ENCODE measurements around the gene ALS2CL.

DNA sequence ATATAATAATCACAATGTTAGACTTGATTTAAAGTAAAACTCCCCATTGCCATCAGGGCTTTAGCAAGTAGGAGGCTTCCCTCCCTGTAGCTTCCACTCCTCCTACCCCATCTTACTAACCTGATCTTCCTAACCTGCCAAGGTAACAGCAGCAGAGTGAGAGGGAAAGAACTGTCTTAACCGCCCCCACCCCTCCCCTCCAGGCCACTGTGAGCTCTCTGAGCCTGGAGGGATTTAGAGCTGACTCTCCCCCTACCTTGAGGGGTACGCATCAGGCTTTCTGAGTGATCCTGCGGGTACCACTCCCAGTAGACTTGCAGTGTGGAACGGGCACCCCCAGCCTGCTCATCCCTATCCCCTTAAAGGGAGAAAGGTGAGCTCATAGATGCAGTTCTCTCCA, 35.6 kb upstream of the ALS2CL start:
- TF ChIP-seq TEAD4 (IDR thresholded peaks at IDR 0.05) (no peak), EP300 (IDR thresholded peaks at IDR 0.05; ENCODE audit: borderline replicate concordance) (no peak), ZBTB7A (IDR thresholded peaks at IDR 0.05; ENCODE audit: low read depth) (no peak), TCF12 (IDR thresholded peaks at IDR 0.05; ENCODE audit: low read depth) (no peak), RAD21 (IDR thresholded peaks at IDR 0.05; ENCODE audit: low read depth) (no peak), CREB1 (IDR thresholded peaks at IDR 0.05; ENCODE audit: low read depth) (no peak), FOXM1 (IDR thresholded peaks at IDR 0.05; ENCODE audit: borderline replicate concordance, low read depth) (no peak), TAF1 (IDR thresholded peaks at IDR 0.05; ENCODE audit: low read depth) (no peak), YY1 (IDR thresholded peaks at IDR 0.05; ENCODE audit: low read depth) (no peak), CEBPB (IDR thresholded peaks at IDR 0.05) (no peak), NFIC (IDR thresholded peaks at IDR 0.05) (no peak)
- TF ChIP-seq, protein P1, sequence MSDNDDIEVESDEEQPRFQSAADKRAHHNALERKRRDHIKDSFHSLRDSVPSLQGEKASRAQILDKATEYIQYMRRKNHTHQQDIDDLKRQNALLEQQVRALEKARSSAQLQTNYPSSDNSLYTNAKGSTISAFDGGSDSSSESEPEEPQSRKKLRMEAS (IDR thresholded peaks at IDR 0.05), result no peak
- TF ChIP-seq, protein P2, sequence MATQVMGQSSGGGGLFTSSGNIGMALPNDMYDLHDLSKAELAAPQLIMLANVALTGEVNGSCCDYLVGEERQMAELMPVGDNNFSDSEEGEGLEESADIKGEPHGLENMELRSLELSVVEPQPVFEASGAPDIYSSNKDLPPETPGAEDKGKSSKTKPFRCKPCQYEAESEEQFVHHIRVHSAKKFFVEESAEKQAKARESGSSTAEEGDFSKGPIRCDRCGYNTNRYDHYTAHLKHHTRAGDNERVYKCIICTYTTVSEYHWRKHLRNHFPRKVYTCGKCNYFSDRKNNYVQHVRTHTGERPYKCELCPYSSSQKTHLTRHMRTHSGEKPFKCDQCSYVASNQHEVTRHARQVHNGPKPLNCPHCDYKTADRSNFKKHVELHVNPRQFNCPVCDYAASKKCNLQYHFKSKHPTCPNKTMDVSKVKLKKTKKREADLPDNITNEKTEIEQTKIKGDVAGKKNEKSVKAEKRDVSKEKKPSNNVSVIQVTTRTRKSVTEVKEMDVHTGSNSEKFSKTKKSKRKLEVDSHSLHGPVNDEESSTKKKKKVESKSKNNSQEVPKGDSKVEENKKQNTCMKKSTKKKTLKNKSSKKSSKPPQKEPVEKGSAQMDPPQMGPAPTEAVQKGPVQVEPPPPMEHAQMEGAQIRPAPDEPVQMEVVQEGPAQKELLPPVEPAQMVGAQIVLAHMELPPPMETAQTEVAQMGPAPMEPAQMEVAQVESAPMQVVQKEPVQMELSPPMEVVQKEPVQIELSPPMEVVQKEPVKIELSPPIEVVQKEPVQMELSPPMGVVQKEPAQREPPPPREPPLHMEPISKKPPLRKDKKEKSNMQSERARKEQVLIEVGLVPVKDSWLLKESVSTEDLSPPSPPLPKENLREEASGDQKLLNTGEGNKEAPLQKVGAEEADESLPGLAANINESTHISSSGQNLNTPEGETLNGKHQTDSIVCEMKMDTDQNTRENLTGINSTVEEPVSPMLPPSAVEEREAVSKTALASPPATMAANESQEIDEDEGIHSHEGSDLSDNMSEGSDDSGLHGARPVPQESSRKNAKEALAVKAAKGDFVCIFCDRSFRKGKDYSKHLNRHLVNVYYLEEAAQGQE (IDR thresholded peaks at IDR 0.05; ENCODE audit: low read depth), result no peak
- TF ChIP-seq, protein P3, sequence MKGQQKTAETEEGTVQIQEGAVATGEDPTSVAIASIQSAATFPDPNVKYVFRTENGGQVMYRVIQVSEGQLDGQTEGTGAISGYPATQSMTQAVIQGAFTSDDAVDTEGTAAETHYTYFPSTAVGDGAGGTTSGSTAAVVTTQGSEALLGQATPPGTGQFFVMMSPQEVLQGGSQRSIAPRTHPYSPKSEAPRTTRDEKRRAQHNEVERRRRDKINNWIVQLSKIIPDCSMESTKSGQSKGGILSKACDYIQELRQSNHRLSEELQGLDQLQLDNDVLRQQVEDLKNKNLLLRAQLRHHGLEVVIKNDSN (IDR thresholded peaks at IDR 0.05), result no peak

Measured in Ishikawa (cell line).